GM11168 (cell line): Measurements from ENCODE around the gene ANTKMT.

Source experiments
- in situ Hi-C: fragments of 300-500 bp; cut with MboI; formaldehyde crosslinking; loops from one replicate; pipeline ENCODE4 v1.12.0; 2022; ENCODE audit warnings: low sequenced_read_pairs; ENCODE audit not compliant: unreplicated experiment

The ANTKMT gene

GRCh38 chr16:695355-696089 is 25.4 kb upstream of the ANTKMT start:
- in situ Hi-C loops: no loop called here

- in situ Hi-C loops: no loop called here
These were observed 21.9 kb upstream of the ANTKMT start for GRCh38 chr16:698911-699671.

GRCh38 chr16:700684-701584 is 20.0 kb upstream of the ANTKMT start:
- in situ Hi-C loops: no loop called here

- in situ Hi-C loops: no loop called here
These were observed 18.6 kb upstream of the ANTKMT start for GRCh38 chr16:702341-702740.

GRCh38 chr16:703406-703805 is 17.5 kb upstream of the ANTKMT start:
- in situ Hi-C loops: no loop called here

- in situ Hi-C loops: no loop called here
These were observed 16.9 kb upstream of the ANTKMT start for GRCh38 chr16:704047-704446.

GRCh38 chr16:704552-705380 is 16.2 kb upstream of the ANTKMT start:
- in situ Hi-C loops: no loop called here

GRCh38 chr16:705431-706188 is 15.3 kb upstream of the ANTKMT start, which contains the start of gene FBXL16:
Gene FBXL16, minus strand, starts transcription at chr16:705801. Its CDS starts 8,396 bp downstream, at chr16:697405.
- in situ Hi-C loops: no loop called here

- in situ Hi-C loops: no loop called here
These were observed 14.5 kb upstream of the ANTKMT start for GRCh38 chr16:706189-707061.

GRCh38 chr16:707062-707538 is 13.8 kb upstream of the ANTKMT start:
- in situ Hi-C loops: no loop called here

GRCh38 chr16:708019-708418 is 12.9 kb upstream of the ANTKMT start:
- in situ Hi-C loops: no loop called here

- in situ Hi-C loops: no loop called here
These were observed 12.0 kb upstream of the ANTKMT start for GRCh38 chr16:708959-709358.

GRCh38 chr16:709566-710499 is 11.1 kb upstream of the ANTKMT start:
- in situ Hi-C loops: loop anchor here (5.0 kb wide), 1 partner anchor 77 kb away; the partner anchor contains the start of genes CHTF18 and RPUSD1

GRCh38 chr16:710500-711075 is 10.4 kb upstream of the ANTKMT start:
- in situ Hi-C loops: loop anchor here (5.0 kb wide), 1 partner anchor 77 kb away; the partner anchor contains the start of genes CHTF18 and RPUSD1

GRCh38 chr16:711084-711483 is 9.9 kb upstream of the ANTKMT start:
- in situ Hi-C loops: loop anchor here (5.0 kb wide), 1 partner anchor 76 kb away; the partner anchor contains the start of genes CHTF18 and RPUSD1
